HG02885 (cell line): ENCODE results near the gene SPOCK1.
"Not testable (repeated sequence)": the region's sequence is repeated elsewhere in the genome, so short reads cannot be mapped to it uniquely, and the experiment has no call there.

Experiments
- ATAC-seq: cut with Tn5 transposase; IDR thresholded peaks from one replicate; pipeline ENCODE4 v1.9.1; 2021; ENCODE audit warnings: mild to moderate bottlenecking; ENCODE audit not compliant: unreplicated experiment, poor library complexity

The SPOCK1 gene

DNA sequence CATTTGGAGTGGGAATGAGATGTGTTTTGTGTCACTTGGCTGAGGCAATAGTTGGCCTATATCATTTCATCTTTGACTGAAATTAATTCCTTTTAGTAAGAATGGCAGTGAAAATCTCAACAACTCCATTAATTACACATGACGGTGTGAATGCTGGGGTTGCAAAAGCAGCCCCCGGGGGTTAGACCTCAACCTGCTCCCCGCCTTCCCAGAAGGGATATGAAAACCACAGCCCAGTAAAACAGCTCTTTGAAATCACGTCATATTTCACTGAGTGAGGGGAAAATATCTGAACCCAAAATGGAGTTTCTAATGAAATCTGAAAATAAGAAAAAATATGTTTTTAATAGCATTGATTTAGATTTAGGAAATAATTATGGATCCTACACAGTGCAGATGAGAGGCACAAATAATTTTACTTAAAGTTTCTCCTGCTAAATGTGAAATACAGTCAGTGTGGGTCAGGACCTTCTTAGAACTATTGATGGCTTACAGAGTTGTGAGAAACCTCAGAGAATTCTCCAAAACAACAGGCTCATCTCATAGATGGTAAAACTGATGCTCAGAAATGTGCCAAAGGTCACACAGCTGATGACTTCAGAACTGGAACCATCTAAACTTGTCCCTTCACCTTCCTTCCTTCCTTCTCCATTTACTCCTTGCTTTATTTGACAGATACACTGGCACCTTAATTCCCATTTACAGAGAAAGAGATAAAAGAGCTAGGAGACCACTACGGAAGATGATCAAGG, 96.5 kb downstream of the SPOCK1 start:
- ATAC-seq: no peak

DNA sequence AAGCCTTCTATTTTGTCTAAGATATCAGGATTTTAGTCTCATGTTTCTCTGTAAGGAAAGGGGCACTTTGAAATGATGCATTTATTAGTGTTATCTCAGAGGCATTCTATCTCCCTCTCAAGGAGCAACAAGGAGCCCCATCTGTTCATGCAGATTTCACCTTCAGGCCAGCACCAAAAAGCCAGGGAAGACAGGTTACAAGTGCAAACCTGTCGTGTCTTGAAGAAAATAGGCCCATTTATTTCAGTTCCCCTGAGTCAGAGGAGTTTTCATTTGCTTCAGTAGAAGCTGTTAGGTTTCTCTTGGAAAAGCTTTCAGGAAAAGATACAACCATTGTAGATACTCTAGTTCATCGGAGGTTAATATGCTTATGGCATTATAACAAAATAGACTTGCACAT, 97.2 kb downstream of the SPOCK1 start:
- no peak for ATAC-seq

DNA sequence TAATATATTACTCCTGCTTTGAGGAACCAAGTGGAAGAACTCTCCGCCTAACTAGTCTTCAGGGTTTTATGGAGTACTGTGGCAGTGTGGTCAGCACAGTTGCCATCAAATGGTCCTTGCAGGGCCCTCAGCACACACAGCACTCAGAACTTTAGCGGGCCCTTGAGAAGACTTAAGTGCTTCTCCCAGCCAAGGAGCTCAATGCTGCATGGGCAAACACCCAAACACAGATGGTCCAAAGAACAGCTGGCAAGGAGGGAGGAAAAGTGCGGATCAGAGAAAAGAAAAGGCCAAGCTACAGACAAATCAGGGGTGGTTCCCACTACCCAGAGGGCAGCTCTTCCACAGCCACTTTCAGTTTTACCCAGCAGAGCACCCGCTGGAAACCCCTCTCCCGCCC, 98.6 kb downstream of the SPOCK1 start:
- no peak for ATAC-seq

DNA sequence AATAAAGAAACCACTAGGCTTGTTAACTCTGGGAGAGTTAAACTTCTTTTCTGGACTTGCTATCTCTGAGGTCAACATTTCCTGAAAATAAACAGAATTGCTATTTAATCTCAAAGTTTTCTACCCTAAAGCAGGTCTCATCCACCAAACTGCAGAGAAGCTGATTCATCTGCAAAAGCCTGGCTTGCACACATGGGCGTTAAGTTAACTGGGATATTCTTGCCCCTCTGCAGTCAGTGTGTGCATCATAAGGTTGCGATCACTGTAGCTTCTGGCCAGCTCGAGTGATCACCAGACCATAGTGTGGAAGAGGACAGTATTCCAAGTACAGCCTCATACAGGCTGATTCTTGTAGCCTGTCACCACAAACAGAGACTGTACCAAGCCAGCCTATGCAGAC, 99.2 kb downstream of the SPOCK1 start:
- ATAC-seq: no peak

DNA sequence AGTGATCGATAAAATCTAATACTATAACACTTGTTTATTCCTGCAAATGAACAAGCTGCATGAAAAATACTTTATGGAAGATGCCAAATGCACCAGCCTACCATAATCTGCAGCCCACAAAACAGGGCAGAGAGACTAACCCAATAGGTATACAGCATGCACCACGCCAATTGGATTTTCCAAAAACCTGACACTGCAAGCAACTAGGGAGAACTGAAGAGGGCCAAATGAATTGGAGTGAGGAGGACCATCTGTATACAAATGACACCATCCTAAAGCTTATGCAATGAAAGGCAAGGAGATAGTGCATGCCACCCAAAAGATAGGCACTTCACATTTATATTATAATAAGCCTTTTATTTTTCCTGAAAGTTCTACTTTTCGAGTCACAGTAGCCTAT, 100.4 kb downstream of the SPOCK1 start:
- ATAC-seq: no peak

DNA sequence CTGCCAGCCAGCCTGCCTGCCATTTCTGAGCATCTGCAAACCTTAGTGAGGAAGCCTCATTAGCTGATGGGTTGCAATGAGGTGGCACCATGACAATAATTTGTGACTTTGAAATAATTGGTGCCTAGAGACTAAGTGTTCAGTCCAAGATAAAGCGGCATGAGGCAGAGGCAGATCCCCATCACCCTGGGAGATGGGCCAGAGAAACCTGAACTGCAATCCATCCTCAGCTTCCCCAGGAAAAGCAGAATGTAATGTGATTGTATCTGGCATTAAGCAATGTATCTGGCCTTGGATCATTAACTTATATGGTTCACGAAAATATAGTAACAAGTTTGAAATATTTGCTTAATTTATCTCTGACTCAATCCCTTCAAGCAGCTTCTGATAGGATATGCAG, 101.0 kb downstream of the SPOCK1 start:
- ATAC-seq: no peak

DNA sequence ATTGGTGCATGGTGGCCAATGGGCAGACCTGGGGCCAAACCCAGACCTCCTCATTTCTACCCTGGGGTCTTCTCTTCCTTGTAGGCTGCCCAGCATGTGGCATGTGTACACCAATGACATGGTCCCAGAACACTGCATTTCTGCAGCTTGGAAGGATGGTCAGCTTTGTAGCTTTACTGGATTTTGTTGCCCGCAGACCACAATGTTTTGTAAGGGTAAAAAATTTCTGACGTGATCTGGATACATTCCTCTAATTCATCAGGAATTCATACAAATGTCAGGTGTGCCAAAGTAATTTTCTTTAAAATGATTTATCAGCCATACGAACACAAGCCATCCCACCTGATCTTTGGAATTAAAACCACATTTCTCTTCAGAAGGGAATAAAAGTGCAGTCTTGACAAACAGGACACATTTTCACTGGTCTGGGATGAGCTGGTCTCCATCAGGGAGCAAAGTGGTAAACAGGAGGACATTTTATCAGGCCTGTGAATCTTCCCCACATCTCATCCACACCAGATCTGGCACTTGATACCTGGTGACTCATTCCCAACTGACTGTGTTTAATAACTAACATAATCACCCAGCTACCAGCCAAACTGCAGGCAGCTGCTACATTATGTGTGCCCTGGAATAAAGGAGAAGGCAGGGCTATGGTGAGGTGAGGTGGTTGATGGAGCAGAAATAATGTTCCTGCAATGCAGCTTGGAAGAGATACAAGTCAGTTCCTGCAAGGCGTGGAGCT, 103.9 kb downstream of the SPOCK1 start:
- no peak for ATAC-seq

DNA sequence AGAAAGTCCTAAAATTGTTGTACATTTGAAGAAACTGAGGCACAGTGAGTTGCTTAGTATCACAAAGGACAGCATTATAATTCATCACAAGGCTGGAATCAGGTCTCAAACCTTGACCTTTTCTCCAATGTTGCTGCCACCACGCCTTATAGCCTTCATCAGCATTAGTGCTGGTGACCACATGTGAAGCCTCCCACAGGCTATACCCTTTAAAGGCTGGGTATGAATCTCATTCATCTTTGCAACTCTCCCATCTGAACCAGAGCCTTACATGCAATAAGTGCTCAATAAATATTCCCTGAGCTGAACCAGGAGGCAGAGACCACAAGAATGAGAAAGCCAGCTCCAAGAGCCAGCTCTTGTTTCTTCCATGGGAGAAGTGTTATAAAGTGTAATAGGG, 104.7 kb downstream of the SPOCK1 start:
- ATAC-seq: no peak

DNA sequence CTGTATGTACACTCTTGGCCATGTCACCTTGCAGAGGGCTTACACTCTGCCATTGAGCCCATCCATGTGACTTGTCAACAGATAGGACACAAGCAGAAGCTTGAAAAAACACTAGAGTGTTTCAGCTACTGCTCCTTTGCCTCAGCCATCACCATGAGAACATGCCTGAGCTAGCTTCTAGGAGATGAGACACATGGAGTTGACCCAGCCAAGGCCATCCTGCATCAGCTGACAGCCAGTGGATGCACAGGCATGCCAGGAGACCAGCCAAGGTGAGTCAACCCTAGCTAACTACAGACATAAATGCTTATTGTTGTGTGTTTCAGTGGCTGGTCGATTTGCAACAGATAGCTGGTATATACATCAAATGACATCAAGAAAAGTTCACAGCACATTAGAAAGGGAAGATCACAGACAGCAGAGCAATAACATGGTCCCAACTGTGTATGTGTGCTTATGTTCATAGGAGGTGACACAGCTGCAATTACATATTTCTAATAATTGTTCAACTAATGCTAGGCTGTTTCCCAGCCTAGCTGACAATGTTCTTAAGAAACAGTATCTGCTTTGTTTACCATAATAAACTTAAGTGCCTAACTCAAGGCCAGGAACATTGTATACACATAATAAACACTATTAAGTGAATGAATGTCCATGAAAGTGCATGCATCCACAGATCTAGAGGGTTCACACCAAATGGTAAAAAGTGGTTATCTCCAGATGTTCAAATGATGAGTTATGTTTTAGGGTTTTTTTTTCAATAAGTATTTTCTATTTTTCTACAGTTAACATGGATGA, 105.7 kb downstream of the SPOCK1 start:
- no peak for ATAC-seq

DNA sequence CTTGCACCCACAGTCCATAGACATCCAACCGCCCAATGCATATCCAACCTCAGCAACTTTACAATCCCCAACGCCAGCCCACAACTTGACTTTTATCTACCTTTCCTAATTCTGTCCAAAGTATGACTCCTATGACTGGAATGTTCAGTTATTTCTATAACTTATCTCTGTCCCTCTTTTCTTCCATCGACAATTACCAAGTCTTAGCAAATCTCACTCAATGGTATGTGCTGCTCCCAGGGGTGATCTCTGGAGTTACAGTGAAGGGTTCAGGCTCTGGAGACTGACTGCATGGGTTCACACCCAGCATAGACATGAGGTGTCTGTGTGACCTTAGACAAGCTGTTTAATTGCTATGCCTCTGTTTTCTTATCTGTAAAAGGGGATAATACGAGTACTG, 106.9 kb downstream of the SPOCK1 start:
- no peak for ATAC-seq

DNA sequence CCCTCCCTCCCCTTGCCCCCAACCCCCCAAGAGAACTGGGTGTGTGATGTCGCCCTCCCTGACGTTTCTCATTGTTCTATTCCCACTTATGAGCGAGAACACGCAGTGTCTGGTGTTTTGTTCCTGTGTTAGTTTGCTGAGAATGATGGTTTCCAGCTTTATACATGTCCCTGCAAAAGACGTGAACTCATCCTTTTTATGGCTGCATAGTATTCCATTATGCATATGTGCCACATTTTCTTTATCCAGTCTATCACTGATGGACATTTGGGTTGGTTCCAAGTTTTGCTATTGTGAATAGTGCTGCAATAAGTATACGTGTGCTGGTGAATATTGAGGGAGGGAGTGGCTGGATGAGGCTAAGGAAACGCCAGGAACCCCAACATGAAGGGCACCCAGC, 108.1 kb downstream of the SPOCK1 start:
- ATAC-seq: not testable (repeated sequence)

DNA sequence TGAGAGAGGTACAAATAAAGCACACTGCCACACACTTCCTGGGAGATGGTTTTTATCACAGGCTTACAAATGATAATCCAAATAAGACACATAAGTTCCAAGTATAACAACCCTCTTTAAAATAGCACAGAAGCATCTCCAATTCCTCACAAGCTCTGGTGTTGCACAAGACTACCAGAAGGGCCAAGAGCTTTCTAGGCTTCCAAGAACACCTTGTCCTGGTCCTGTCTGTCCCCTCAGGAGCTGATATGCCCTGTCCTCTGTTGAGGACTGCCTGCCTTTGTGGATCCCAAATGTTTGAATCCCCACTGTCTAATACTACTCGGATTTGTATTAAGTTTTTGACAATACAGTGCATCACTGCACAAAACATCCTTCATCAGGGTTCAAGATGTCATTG, 110.1 kb downstream of the SPOCK1 start:
- ATAC-seq: no peak

DNA sequence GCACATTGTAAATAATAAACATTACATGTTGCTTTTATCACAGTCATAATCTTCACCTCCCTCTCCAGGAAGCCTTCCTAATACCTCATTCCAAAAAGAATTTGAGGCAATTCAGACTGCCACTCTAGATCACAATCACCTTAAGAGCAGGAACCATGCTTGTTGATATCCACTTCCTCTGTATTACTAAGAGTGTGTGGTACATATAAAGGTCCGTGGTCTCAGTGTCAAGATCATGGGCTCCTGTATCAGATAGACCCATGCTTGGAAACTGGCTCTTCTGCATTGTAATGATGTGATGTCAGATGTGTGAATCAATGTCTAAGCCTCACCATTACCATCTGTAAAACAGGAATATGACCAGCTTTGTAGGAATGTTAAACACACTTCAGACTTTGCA, 114.1 kb downstream of the SPOCK1 start:
- no peak for ATAC-seq

DNA sequence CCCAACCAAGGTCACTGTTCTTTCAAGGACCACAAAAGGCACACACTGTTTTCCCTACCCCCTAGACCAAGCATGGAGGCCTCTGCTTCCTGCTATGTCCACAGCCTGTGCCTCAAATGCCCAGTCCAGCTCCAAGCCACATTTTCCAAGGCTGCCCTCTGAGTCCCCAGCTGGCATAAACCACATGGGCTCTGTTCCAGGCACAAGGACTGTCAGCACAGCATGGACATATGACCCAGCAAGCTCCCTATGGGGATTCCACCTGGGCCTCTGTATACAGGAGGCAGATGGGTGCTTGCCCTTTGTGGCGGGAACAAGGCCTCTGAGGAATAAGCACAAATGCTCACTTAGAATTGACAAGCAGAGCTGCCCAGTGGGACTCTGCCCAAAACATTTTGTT, 115.2 kb downstream of the SPOCK1 start:
- no peak for ATAC-seq

DNA sequence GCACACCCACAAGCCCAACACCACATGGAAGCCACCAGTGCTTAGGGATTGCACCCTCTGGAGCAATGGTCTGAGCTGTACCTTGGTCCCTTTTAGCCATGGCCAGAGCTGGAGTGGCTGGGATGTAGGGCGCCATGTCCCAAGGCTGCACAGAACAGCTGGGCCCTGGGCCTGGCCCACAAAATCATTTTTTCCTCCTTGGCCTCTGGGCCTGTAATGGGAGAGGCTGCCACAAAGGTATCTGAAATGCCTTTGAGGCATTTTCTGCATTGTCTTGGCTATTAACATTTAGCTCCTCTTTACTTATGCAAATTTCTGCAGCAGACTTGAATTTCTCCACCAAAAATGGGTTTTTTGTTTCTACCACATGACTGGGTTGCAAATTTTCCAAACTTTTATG, 117.6 kb downstream of the SPOCK1 start:
- no peak for ATAC-seq

DNA sequence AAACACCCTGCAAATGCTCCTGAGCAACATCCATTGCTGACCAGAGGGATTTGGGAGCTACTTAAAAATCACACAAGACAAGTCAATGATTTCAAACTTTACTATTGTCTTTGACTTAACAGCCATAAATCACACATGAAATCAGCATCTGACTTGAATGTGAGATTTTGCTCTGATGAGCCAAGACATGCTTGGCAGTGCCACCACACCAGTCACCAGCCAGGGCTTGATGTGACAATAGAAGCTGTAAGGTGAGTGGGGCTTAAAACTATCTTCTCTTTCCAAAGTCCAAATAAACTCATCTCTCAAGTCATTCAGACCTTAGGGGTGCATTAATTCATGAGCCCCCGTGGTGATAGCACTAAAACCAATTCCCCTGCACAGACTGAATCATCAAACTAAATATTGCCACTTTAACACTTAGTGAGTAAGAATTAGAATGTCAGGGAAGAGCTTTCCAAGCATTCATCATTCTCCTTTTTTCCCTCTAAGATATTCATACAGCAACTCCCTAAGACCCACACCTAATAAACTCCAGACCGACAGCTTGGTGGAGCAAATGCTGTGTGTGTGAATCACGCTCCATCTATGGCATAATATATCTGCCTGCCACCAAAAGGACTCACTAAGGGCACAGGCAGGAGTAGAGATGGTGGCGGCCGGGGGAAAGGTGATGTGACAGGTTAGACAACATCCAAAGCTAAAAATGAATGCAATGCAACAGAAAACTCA, 119.4 kb downstream of the SPOCK1 start:
- no peak for ATAC-seq

DNA sequence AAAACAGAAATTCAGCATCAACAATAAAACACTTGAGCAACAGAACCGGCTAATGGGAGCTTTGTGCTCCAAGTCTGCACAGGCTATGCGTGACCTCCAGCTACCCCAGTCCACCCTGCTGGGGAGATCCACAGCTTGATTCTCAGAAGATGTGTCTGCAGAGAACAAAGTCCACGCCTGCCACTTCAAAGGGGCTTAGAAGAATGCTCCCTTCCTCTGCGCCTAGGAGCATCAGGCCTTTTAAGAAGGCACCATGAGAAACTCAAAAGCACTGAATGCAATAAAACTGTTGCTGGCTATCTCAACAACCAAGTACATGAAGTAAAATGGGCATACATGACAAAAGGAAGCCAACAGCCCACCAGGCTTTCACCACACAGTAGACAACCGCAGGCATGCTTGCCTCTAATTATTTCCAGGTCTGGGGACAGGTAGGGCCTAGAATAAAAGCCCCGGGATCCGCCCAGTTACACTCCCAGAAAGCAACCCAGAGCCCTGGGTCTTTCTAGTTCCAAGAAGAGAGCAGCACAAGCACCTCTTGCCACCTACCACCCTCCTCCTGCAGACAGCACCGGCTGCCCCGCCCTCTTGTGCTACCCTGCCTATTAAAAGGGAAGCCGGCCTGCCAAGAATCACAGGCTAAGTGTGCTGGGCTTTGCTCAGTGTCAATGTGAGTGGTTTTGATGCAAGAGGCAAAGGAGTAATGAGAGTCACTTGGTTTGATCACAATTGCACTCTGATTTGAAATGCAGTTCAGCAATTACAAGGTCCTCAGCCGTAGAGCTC, 123.2 kb downstream of the SPOCK1 start:
- no peak for ATAC-seq

DNA sequence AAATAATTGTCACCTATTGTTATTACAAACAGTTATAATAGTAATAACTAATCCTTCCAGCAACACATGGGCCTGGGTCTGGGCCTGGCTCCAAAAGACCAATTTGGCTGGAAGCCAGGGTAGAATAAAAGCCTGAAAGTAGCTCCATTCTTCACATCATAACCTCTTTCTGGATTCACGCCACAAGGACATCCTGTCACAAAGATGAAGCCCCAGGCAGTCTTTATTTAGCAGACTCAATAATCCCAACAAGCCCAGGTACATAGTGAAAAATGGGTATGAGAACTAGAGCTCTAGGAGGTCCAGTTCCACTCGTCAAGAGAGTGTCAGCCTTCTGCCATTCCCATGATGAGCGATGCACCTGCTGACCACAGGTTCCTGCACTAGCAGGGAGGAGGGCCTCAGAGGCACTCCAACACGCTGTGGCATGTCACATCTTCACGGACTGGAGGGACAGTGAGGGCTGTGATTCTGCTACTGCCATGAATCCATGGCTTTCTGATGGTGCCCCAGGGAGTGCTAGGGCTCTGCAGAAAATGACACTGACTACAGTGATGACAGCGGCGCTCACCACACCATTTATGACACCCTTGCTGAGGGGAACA, 124.9 kb downstream of the SPOCK1 start:
- ATAC-seq: no peak

DNA sequence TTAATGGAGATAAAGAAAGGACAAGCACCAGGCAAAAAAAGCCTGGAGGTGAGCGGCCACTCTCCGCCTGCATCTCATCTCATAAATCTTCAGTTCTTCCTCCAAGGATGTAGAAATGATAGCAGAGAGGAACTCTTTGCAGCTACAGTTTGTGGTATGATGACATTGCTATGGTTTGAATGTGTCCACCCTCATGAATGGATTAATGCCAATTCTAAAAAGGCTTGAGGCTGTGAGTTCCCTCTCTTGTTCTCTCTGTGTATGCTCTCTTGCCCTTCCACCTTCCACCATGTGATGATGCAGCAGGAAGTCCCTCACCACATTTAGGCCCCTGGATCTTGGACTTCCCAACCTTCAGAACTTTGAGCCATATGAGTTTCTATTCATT, 126.4 kb downstream of the SPOCK1 start:
- no peak for ATAC-seq
